Hepatocyte (in vitro differentiated cells): ENCODE measurements around the gene PYCR2. TPM values are rescaled to one million over a fixed set of nuclear protein-coding genes. Genes with fewer than 3 reads are reported as not detected.

ENCODE experiments used
- DNase-seq: peaks from one replicate; pipeline ENCODE4 v3.0.0-alpha.2; 2016; ENCODE audit warnings: low spot score
- H2AFZ ChIP-seq: fragments of 200-600 bp; sonication (generic); 2 replicates; pipeline ENCODE4 v1.6.0; 2016; ENCODE audit warnings: antibody characterized with exemption, mild to moderate bottlenecking
- H3K27ac ChIP-seq: fragments of 200-600 bp; sonication (generic); 2 replicates; pipeline ENCODE4 v1.5.1; 2016; ENCODE audit warnings: mild to moderate bottlenecking
- H3K27me3 ChIP-seq: fragments of 200-600 bp; sonication (generic); 2 replicates; pipeline ENCODE4 v1.6.1; 2016
- H3K36me3 ChIP-seq: fragments of 200-600 bp; sonication (generic); replicated peaks from 2 replicates; pipeline ENCODE4 v1.5.1; 2016; ENCODE audit warnings: low read depth; ENCODE audit not compliant: insufficient read depth
- H3K4me1 ChIP-seq: fragments of 200-600 bp; sonication (generic); 2 replicates; pipeline ENCODE4 v1.5.1; 2016; ENCODE audit warnings: mild to moderate bottlenecking, moderate library complexity; ENCODE audit not compliant: insufficient read depth
- H3K4me2 ChIP-seq: fragments of 200-600 bp; sonication (generic); 2 replicates; pipeline ENCODE4 v1.6.0; 2016
- H3K4me3 ChIP-seq: fragments of 200-600 bp; sonication (generic); 2 replicates; pipeline ENCODE4 v1.5.1; 2016; ENCODE audit warnings: mild to moderate bottlenecking
- H3K79me2 ChIP-seq: fragments of 200-600 bp; sonication (generic); 2 replicates; pipeline ENCODE4 v1.6.0; 2017; ENCODE audit warnings: mild to moderate bottlenecking
- H3K9me2 ChIP-seq: fragments of 200-600 bp; sonication (generic); replicated peaks from 2 replicates; pipeline ENCODE4 v1.6.0; 2017; ENCODE audit warnings: mild to moderate bottlenecking; ENCODE audit not compliant: insufficient read depth
- H3K9me3 ChIP-seq: fragments of 200-600 bp; sonication (generic); 2 replicates; pipeline ENCODE4 v1.5.1; 2016; ENCODE audit warnings: low read depth, mild to moderate bottlenecking
- H4K20me1 ChIP-seq: fragments of 200-600 bp; sonication (generic); 2 replicates; pipeline ENCODE4 v1.6.0; 2016; ENCODE audit warnings: mild to moderate bottlenecking; ENCODE audit not compliant: insufficient read depth, poor library complexity, severe bottlenecking
- EZH2 ChIP-seq: fragments of 200-600 bp; sonication (generic); IDR thresholded peaks from 2 replicates; pipeline ENCODE4 v1.6.1; 2016; ENCODE audit warnings: antibody characterized with exemption, mild to moderate bottlenecking, borderline replicate concordance
- EZH2phosphoT487 ChIP-seq: fragments of 200-600 bp; sonication (generic); IDR thresholded peaks from one replicate; pipeline ENCODE4 v1.6.1; 2018; ENCODE audit warnings: antibody characterized with exemption, mild to moderate bottlenecking, low read depth, moderate library complexity; ENCODE audit not compliant: unreplicated experiment, severe bottlenecking
- WGBS: methylation state at CpG from one replicate; pipeline ENCODE4 v1.1.6; 2016; ENCODE audit warnings: low lambda C conversion rate; ENCODE audit errors: missing lambda C conversion rate; 5-methylcytosine and 5-hydroxymethylcytosine counted together
- polyA plus RNA-seq: library from polyadenylated mRNA; unstranded; fragments of >200 nt; fragmentation: Nextera tagmentation; extraction: Ambion mirVana; gene quantifications from 2 replicates; pipeline ENCODE4 v1.2.1, GENCODE V29; 2016
- total RNA-seq: library from RNA; depleted of rRNA; stranded (reverse); fragments of >200 nt; gene quantifications from 2 replicates; pipeline ENCODE4 v1.2.3, GENCODE V29; 2014
- TF ChIP-seq, protein P1 (sequence below): fragments of 200-600 bp; sonication (generic); IDR thresholded peaks from 2 replicates; pipeline ENCODE4 v1.5.1; 2016; ENCODE audit warnings: antibody characterized with exemption, mild to moderate bottlenecking; ENCODE audit not compliant: poor library complexity

Gene PYCR2
- total and polyA plus RNA-seq, 2 experiments from 2014 or later, result 33.5 to 49.2 TPM

DNA sequence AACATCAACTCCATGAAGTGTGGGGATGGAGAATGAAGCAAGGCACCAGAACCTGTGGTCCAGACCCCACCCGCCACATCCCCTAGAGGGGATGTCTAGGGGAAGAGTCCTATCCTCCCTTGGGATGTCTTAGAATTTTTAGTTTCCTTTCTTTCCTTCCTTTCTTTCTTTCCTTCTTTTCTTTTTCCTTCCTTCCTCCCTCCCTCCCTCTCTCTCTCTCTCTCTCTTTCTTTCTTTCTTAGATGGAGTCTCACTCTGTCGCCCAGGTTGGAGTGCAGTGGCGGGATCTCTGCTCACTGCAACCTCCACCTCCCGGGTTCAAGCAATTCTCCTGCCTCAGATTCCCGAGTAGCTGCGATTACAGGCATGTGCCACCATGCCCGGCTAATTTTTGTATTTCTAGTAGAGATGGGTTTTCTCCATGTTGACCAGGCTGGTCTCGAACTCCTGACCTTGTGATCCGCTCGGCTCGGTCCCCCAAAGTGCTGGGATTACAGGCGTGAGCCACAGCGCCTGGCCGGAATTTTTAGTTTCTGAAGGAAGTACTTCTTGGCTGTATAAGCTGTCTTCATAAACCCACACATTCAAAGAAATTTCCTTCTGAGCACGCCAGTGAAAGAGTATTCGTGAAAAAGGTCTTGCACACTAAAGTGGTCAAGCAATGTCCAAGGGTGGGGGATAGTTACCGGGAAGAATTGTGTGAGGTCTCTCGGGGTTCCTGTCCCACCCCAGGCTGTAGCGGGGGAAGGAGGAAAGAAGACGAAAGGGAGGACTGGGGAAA lies 37.8 kb upstream of the PYCR2 start:
- Histone ChIP-seq H3K4me1 (no peaks in the 10 kb centered on the region), H2AFZ (no peak overlapping the region), H3K27me3 (peaks cover 8% of the 10 kb centered on the region), H3K79me2 (no peaks in the 10 kb centered on the region), H3K27ac (no peak overlapping the region), H3K36me3 (no peaks in the 10 kb centered on the region), H3K9me2 (no peaks in the 10 kb centered on the region), H3K9me3 (no peaks in the 10 kb centered on the region), H3K4me2 (no peak overlapping the region), H3K4me3 (no peak overlapping the region), H4K20me1 (no peaks in the 10 kb centered on the region)
- WGBS, result 86% methylated on average over 20 of the region's 20 CpGs
- TF ChIP-seq, protein P1, sequence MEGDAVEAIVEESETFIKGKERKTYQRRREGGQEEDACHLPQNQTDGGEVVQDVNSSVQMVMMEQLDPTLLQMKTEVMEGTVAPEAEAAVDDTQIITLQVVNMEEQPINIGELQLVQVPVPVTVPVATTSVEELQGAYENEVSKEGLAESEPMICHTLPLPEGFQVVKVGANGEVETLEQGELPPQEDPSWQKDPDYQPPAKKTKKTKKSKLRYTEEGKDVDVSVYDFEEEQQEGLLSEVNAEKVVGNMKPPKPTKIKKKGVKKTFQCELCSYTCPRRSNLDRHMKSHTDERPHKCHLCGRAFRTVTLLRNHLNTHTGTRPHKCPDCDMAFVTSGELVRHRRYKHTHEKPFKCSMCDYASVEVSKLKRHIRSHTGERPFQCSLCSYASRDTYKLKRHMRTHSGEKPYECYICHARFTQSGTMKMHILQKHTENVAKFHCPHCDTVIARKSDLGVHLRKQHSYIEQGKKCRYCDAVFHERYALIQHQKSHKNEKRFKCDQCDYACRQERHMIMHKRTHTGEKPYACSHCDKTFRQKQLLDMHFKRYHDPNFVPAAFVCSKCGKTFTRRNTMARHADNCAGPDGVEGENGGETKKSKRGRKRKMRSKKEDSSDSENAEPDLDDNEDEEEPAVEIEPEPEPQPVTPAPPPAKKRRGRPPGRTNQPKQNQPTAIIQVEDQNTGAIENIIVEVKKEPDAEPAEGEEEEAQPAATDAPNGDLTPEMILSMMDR, result no peak
- TF ChIP-seq EZH2 (no peak), EZH2phosphoT487 (no peak)
- no peak for DNase-seq

DNA sequence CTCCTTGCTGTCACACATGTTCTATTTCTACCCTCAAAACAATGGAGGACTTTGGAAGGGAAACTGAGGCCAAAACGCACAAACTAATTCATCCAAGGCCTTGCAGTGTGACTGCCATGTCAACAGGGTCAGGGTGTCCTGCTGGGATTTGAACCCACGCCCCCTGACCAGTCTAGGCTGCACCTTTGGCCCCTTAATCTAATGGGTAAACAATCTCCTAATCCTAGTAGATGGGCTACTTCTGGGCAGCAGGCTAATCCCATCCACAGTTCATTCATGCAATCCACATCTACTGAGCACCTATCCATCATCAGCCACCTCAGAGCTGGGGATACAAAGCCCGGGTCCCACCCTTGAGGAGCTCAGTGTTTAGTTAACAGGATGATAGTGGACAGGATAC lies 34.0 kb upstream of the PYCR2 start:
- Histone ChIP-seq H4K20me1 (no peaks in the 10 kb centered on the region), H3K4me3 (no peak overlapping the region), H3K36me3 (no peaks in the 10 kb centered on the region), H2AFZ (no peak overlapping the region), H3K4me1 (no peaks in the 10 kb centered on the region), H3K27me3 (peaks cover 8% of the 10 kb centered on the region), H3K79me2 (no peaks in the 10 kb centered on the region), H3K9me2 (no peaks in the 10 kb centered on the region), H3K27ac (no peak overlapping the region), H3K9me3 (no peaks in the 10 kb centered on the region), H3K4me2 (no peak overlapping the region)
- TF ChIP-seq EZH2phosphoT487 (no peak), EZH2 (no peak)
- 49% methylated on average over 3 of the region's 3 CpGs for WGBS
- no peak for DNase-seq

DNA sequence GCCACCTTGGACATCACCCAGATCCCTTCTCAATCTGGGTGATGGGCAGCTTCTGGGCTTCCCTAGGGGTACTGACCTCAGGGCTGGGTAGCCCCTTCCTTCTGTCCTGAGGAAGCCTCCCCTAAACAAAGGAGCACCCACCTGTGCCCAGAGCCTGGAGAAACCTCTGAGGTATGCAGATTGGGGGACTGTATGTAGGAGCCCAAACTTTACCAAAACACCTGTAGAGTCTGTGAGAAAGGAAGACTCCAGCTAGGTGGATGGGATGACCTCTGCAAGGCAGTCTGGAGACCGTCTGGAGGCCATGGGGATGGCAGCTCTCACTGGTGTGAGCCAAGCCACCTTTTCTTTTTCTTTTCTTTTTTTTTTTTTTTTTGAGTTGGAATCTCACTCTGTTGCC lies 30.7 kb upstream of the PYCR2 start:
- no peaks in the 10 kb centered on the region for H3K4me1 ChIP-seq
- H3K36me3 ChIP-seq, result no peaks in the 10 kb centered on the region
- 87% methylated on average over 1 of the region's 1 CpG for WGBS

DNA sequence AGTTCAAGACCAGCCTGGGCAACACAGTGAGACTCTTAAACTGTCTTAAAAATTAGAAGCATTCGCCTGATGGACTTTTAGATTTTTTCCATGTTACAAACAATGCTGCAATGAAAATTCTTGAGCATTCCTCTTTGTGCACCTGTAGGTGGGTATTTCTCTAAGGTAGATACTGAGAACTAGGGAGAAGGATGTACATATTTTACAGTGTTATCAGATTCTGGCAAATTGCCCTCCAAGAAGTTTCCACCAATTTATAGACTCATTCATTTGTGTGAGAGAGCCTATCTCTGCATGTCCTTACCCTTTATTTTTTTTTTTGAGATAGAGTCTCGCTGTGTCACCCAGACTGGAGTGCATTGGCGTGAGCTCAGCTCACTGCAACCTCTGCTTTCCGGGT lies 29.3 kb upstream of the PYCR2 start:
- DNase-seq, result no peak
- Histone ChIP-seq H3K79me2 (no peaks in the 10 kb centered on the region), H3K9me2 (no peaks in the 10 kb centered on the region), H3K4me3 (no peak overlapping the region), H3K36me3 (no peaks in the 10 kb centered on the region), H3K4me2 (no peak overlapping the region), H3K27me3 (peaks cover 20% of the 10 kb centered on the region), H4K20me1 (no peaks in the 10 kb centered on the region), H2AFZ (no peak overlapping the region), H3K4me1 (no peaks in the 10 kb centered on the region), H3K27ac (no peak overlapping the region), H3K9me3 (no peaks in the 10 kb centered on the region)
- WGBS, result 91% methylated on average over 4 of the region's 4 CpGs
- TF ChIP-seq EZH2phosphoT487 (no peak), EZH2 (no peak)
- TF ChIP-seq, protein P1, result no peak

More for the DNA sequence above, 30.7 kb upstream of the PYCR2 start:
- H3K79me2 ChIP-seq, result no peaks in the 10 kb centered on the region
- TF ChIP-seq EZH2, result no peak
- no peak overlapping the region for H3K4me2 ChIP-seq
- H3K27ac ChIP-seq, result no peak overlapping the region
- no peaks in the 10 kb centered on the region for H3K9me2 ChIP-seq
- H3K9me3 ChIP-seq, result no peaks in the 10 kb centered on the region
- no peak overlapping the region for H2AFZ ChIP-seq
- H3K4me3 ChIP-seq, result no peak overlapping the region
- H4K20me1 ChIP-seq, result no peaks in the 10 kb centered on the region
- no peak for DNase-seq
- H3K27me3 ChIP-seq, result peaks cover 11% of the 10 kb centered on the region
